ENCODE data around the gene RAPGEF4.

Gene RAPGEF4

GRCh38 chr2:172922306-172922705, 186.7 kb downstream of the RAPGEF4 start:
- TF ChIP-seq FOXP2 (optimal IDR thresholded peaks at IDR 0.05; ENCODE audit: control extremely low read depth, extremely low read length, insufficient read depth) (no peak), EZH2 (IDR thresholded peaks at IDR 0.05) (no peak), POLR2AphosphoS5 (IDR thresholded peaks at IDR 0.05; ENCODE audit: borderline replicate concordance, low read depth, low read length) (no peak)
- H3K36me3 ChIP-seq (ENCODE audit: insufficient read depth, low read length) = no peaks in the 10 kb centered on the region
- no peak overlapping the region for H3K27ac ChIP-seq
- no peak overlapping the region for H3K9ac ChIP-seq (ENCODE audit: insufficient read length)
- DNase-seq (ENCODE audit: low read depth, low spot score) = no peak
- no peak overlapping the region for H3K4me3 ChIP-seq
- H3K9me3 ChIP-seq (ENCODE audit: low read depth, low read length) = no peaks in the 10 kb centered on the region

GRCh38 chr2:172922815-172923214, 187.2 kb downstream of the RAPGEF4 start:
- no peak overlapping the region for H3K4me3 ChIP-seq
- H3K36me3 ChIP-seq (ENCODE audit: insufficient read depth, low read length) = no peaks in the 10 kb centered on the region
- H3K9me3 ChIP-seq (ENCODE audit: low read depth, low read length) = no peaks in the 10 kb centered on the region
- no peak for TF ChIP-seq FOXP2 (optimal IDR thresholded peaks at IDR 0.05; ENCODE audit: control extremely low read depth, extremely low read length, insufficient read depth)
- no peak for TF ChIP-seq EZH2 (IDR thresholded peaks at IDR 0.05)
- no peak for TF ChIP-seq POLR2AphosphoS5 (IDR thresholded peaks at IDR 0.05; ENCODE audit: borderline replicate concordance, low read depth, low read length)
- H3K27ac ChIP-seq = no peak overlapping the region
- H3K9ac ChIP-seq (ENCODE audit: insufficient read length) = no peak overlapping the region
- DNase-seq (ENCODE audit: low read depth, low spot score) = no peak

- TF ChIP-seq POLR2AphosphoS5 (IDR thresholded peaks at IDR 0.05; ENCODE audit: borderline replicate concordance, low read depth, low read length) (no peak), FOXP2 (optimal IDR thresholded peaks at IDR 0.05; ENCODE audit: control extremely low read depth, extremely low read length, insufficient read depth) (no peak), EZH2 (IDR thresholded peaks at IDR 0.05) (no peak)
- DNase-seq (ENCODE audit: low read depth, low spot score) = no peak
- Histone ChIP-seq H3K36me3 (ENCODE audit: insufficient read depth, low read length) (no peaks in the 10 kb centered on the region), H3K9ac (ENCODE audit: insufficient read length) (no peak overlapping the region), H3K9me3 (ENCODE audit: low read depth, low read length) (no peaks in the 10 kb centered on the region), H3K27ac (no peak overlapping the region), H3K4me3 (no peak overlapping the region)
These were observed 188.5 kb downstream of the RAPGEF4 start for GRCh38 chr2:172924097-172924660.

GRCh38 chr2:172925600-172925999, 190.0 kb downstream of the RAPGEF4 start:
- H3K27ac ChIP-seq = no peak overlapping the region
- TF ChIP-seq EZH2 (IDR thresholded peaks at IDR 0.05) (no peak), FOXP2 (optimal IDR thresholded peaks at IDR 0.05; ENCODE audit: control extremely low read depth, extremely low read length, insufficient read depth) (no peak), POLR2AphosphoS5 (IDR thresholded peaks at IDR 0.05; ENCODE audit: borderline replicate concordance, low read depth, low read length) (no peak)
- H3K9ac ChIP-seq (ENCODE audit: insufficient read length) = no peak overlapping the region
- no peak for DNase-seq (ENCODE audit: low read depth, low spot score)
- no peaks in the 10 kb centered on the region for H3K9me3 ChIP-seq (ENCODE audit: low read depth, low read length)
- no peaks in the 10 kb centered on the region for H3K36me3 ChIP-seq (ENCODE audit: insufficient read depth, low read length)
- H3K4me3 ChIP-seq = no peak overlapping the region

- no peak for DNase-seq (ENCODE audit: low read depth, low spot score)
- Histone ChIP-seq H3K27ac (no peak overlapping the region), H3K9ac (ENCODE audit: insufficient read length) (no peak overlapping the region), H3K36me3 (ENCODE audit: insufficient read depth, low read length) (no peaks in the 10 kb centered on the region), H3K4me3 (no peak overlapping the region), H3K9me3 (ENCODE audit: low read depth, low read length) (no peaks in the 10 kb centered on the region)
- no peak for TF ChIP-seq EZH2 (IDR thresholded peaks at IDR 0.05)
These were observed 191.4 kb downstream of the RAPGEF4 start for GRCh38 chr2:172926785-172927640.

GRCh38 chr2:172927641-172928357, 192.2 kb downstream of the RAPGEF4 start:
- no peak overlapping the region for H3K9ac ChIP-seq (ENCODE audit: insufficient read length)
- TF ChIP-seq FOXP2 (optimal IDR thresholded peaks at IDR 0.05; ENCODE audit: control extremely low read depth, extremely low read length, insufficient read depth) (no peak), POLR2AphosphoS5 (IDR thresholded peaks at IDR 0.05; ENCODE audit: borderline replicate concordance, low read depth, low read length) (no peak), EZH2 (IDR thresholded peaks at IDR 0.05) (no peak)
- no peaks in the 10 kb centered on the region for H3K36me3 ChIP-seq (ENCODE audit: insufficient read depth, low read length)
- no peak overlapping the region for H3K4me3 ChIP-seq
- DNase-seq (ENCODE audit: low read depth, low spot score) = no peak
- no peaks in the 10 kb centered on the region for H3K9me3 ChIP-seq (ENCODE audit: low read depth, low read length)
- no peak overlapping the region for H3K27ac ChIP-seq

- H3K36me3 ChIP-seq (ENCODE audit: insufficient read depth, low read length) = no peaks in the 10 kb centered on the region
- H3K27ac ChIP-seq = no peak overlapping the region
- no peak overlapping the region for H3K9ac ChIP-seq (ENCODE audit: insufficient read length)
- TF ChIP-seq FOXP2 (optimal IDR thresholded peaks at IDR 0.05; ENCODE audit: control extremely low read depth, extremely low read length, insufficient read depth) (no peak), POLR2AphosphoS5 (IDR thresholded peaks at IDR 0.05; ENCODE audit: borderline replicate concordance, low read depth, low read length) (no peak), EZH2 (IDR thresholded peaks at IDR 0.05) (no peak)
- no peak for DNase-seq (ENCODE audit: low read depth, low spot score)
- no peaks in the 10 kb centered on the region for H3K9me3 ChIP-seq (ENCODE audit: low read depth, low read length)
- H3K4me3 ChIP-seq = no peak overlapping the region
These were observed 193.1 kb downstream of the RAPGEF4 start for GRCh38 chr2:172928756-172929155.

- no peak for DNase-seq (ENCODE audit: low read depth, low spot score)
- H3K9ac ChIP-seq (ENCODE audit: insufficient read length) = no peak overlapping the region
- no peak overlapping the region for H3K27ac ChIP-seq
- no peak for TF ChIP-seq POLR2AphosphoS5 (IDR thresholded peaks at IDR 0.05; ENCODE audit: borderline replicate concordance, low read depth, low read length)
- no peak for TF ChIP-seq FOXP2 (optimal IDR thresholded peaks at IDR 0.05; ENCODE audit: control extremely low read depth, extremely low read length, insufficient read depth)
- no peak for TF ChIP-seq EZH2 (IDR thresholded peaks at IDR 0.05)
- no peaks in the 10 kb centered on the region for H3K36me3 ChIP-seq (ENCODE audit: insufficient read depth, low read length)
- no peak overlapping the region for H3K4me3 ChIP-seq
- H3K9me3 ChIP-seq (ENCODE audit: low read depth, low read length) = no peaks in the 10 kb centered on the region
These were observed 194.0 kb downstream of the RAPGEF4 start for GRCh38 chr2:172929644-172930043.

All from SK-N-MC (cell line).